ENCODE data around the gene TPRG1L. TPM values are rescaled to one million over a fixed set of nuclear protein-coding genes. Genes with fewer than 3 reads are reported as not detected.
A peak's percentile ranks its signal among the peaks of the same experiment; 100 is the strongest.

TPRG1L gene
- total RNA-seq, 4 donors from 2014 or later = 27.9 to 44.7 (median 33.2) TPM

GRCh38 chr1:3652548-3653285 is 27.9 kb downstream of the TPRG1L start:
- intact Hi-C loops (cut with DNase I) = no loop called here
- H3K4me3 ChIP-seq = peak overlapping the region; percentile 4 to 77 (median 49)

GRCh38 chr1:3653286-3653618 is 28.4 kb downstream of the TPRG1L start:
- peak overlapping the region in 1 of 4 donors; percentile 77 for H3K4me3 ChIP-seq
- WGBS, 2 donors = 41 to 49% methylated on average over 2 to 6 of the region's 10 CpGs
- no peak for DNase-seq
- TF ChIP-seq POLR2A (IDR thresholded peaks at IDR 0.05) (no peak), CTCF (IDR thresholded peaks at IDR 0.05) (no peak)
- H3K27ac ChIP-seq = no peak overlapping the region
- peaks cover 29 to 46% (median 37%) of the 10 kb centered on the region in 3 donors for H3K4me1 ChIP-seq
- no peaks in the 10 kb centered on the region for H3K9me3 ChIP-seq
- intact Hi-C loops (cut with DNase I) = no loop called here
- no peaks in the 10 kb centered on the region for H3K36me3 ChIP-seq
- H3K27me3 ChIP-seq = peaks cover 12 to 80% (median 20%) of the 10 kb centered on the region in 4 donors

More at GRCh38 chr1:3652548-3653285, 27.9 kb downstream of the TPRG1L start:
- Histone ChIP-seq H3K4me1 (peaks cover 29 to 52% (median 37%) of the 10 kb centered on the region in 3 donors), H3K9me3 (no peaks in the 10 kb centered on the region), H3K36me3 (peaks cover 0 to 3% (median 0%) of the 10 kb centered on the region in 3 donors), H3K27ac (no peak overlapping the region), H3K27me3 (peaks cover 12 to 75% (median 20%) of the 10 kb centered on the region in 4 donors)
- DNase-seq = no peak
- TF ChIP-seq POLR2A (IDR thresholded peaks at IDR 0.05) (no peak), CTCF (IDR thresholded peaks at IDR 0.05) (no peak)
- 63% methylated on average over 3 of the region's 68 CpGs; no CpG with 5 or more reads in 1 of the 2 donors for WGBS, 2 donors

- DNase-seq = no peak
- TF ChIP-seq CTCF (IDR thresholded peaks at IDR 0.05) (no peak), POLR2A (IDR thresholded peaks at IDR 0.05) (no peak)
- intact Hi-C loops (cut with DNase I) = no loop called here
- Histone ChIP-seq H3K4me1 (peaks cover 23 to 33% (median 31%) of the 10 kb centered on the region in 3 donors), H3K27me3 (peaks cover 12 to 83% (median 20%) of the 10 kb centered on the region in 4 donors), H3K27ac (no peak overlapping the region), H3K36me3 (no peaks in the 10 kb centered on the region), H3K9me3 (no peaks in the 10 kb centered on the region), H3K4me3 (no peak overlapping the region)
- 87 to 90% methylated on average over 15 to 20 of the region's 22 CpGs for WGBS, 2 donors
Observed at GRCh38 chr1:3654549-3655281, 29.9 kb downstream of the TPRG1L start.

GRCh38 chr1:3656450-3657095 is 31.8 kb downstream of the TPRG1L start:
- no peak for DNase-seq
- Histone ChIP-seq H3K9me3 (no peaks in the 10 kb centered on the region), H3K27ac (no peak overlapping the region), H3K36me3 (no peaks in the 10 kb centered on the region), H3K27me3 (peaks cover 0 to 67% (median 9%) of the 10 kb centered on the region in 4 donors), H3K4me1 (peaks cover 9 to 16% (median 14%) of the 10 kb centered on the region in 3 donors), H3K4me3 (no peak overlapping the region)
- 83 to 85% methylated on average over 12 to 13 of the region's 13 CpGs for WGBS, 2 donors
- no peak for TF ChIP-seq POLR2A (IDR thresholded peaks at IDR 0.05)
- TF ChIP-seq CTCF (IDR thresholded peaks at IDR 0.05) = no peak
- intact Hi-C loops (cut with DNase I) = no loop called here

Measured in esophagus squamous epithelium (tissue), 5 donors.